Measurements from ENCODE around the gene IL21R.
"Not testable (repeated sequence)": the region's sequence is repeated elsewhere in the genome, so short reads cannot be mapped to it uniquely, and the experiment has no call there.

IL21R gene

DNA sequence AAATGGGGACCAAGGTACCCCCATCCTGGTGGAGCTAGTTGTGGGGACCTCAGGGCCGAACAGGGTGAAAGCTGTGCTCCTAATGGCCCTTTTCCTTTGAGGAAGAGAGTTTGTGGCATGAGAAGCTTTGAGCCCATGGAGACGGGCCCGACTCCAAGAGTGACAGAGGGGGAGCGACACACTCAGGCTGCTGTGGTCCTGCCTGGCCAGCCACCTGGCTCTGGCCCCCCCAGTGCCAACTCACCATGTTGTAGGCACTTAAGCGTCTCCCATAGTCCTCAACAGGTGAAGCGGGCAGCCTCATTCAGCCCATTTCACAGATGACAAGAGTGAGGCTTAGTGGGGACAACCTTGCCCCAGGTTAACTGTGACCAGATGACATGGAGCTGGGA, 1.6 kb downstream of the IL21R start:
- no peak for FAIRE-seq

DNA sequence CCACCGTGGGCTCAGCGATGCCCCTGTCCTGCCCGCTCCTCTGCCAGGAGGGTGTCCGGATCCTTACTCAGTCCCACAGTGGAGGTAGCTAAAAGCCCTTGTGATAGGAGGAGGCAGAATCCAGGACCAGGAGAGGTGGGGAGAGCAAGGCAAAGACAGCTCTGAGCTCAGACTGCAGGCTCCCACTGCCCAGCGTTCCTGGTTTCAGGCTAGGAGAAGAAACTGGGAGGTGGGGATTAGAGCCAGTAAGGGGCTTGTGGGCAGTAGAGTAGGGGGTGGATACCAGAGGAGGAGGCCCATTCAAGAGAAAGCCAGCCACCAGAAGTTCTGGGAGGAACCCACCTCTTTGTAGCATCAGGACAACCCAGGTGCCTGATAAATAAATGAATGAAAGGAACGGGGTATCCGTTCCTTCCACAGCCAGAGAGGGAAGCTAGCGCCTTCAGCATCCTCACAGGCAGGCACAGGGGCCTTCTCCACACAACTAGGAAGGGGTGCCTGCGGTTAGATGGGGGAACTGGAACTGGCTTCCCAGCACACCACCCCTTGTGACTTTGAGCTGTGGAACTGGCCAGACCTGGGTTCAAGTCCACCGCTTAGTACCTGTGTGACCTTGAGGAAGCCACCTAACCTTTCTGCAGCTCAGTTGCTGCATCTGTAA, 2.3 kb downstream of the IL21R start:
- no peak for FAIRE-seq

DNA sequence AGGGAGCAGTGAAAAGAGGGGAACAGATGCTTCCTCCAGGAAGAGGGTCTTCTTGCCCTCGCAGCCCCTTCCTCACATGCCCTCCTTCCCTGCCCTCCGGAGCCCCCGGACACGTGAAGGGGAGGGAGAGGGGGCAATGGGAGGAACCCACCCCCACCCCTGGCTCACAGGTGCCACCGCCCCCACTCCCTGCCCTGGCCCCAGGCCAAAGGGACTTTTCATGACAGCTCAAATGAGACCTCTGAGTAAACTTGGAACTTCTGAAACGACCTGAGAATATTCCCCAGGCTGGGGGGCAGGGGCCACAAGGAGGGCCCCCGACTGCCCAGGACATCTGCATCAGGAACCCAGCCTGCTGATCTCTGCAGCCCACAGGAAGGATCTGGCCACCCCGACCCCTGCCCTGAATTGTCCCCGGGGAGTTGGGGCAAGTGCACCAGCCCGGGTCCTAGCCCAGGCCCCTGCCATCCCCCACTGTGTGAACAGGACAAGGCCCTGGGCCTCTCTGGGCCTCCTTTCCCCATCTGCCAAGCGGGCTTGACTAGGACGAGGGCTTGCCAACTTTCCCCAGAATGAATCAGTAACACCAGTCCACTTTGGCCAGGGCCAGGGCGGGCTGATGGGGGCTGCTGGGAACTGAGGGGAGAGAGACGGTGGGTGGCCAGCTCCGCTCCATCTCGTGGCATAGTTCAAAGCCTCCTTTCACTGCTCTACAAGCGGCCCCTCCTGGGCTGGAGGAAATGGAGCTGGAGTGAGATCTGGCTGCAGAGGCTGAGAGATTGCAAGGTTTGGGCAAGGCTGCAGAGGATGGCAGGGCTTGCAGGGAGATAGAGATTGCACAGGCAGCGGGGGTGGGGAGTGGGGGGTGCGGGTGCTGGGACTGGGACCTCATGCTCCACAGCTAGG, 3.8 kb downstream of the IL21R start:
- no peak for FAIRE-seq

DNA sequence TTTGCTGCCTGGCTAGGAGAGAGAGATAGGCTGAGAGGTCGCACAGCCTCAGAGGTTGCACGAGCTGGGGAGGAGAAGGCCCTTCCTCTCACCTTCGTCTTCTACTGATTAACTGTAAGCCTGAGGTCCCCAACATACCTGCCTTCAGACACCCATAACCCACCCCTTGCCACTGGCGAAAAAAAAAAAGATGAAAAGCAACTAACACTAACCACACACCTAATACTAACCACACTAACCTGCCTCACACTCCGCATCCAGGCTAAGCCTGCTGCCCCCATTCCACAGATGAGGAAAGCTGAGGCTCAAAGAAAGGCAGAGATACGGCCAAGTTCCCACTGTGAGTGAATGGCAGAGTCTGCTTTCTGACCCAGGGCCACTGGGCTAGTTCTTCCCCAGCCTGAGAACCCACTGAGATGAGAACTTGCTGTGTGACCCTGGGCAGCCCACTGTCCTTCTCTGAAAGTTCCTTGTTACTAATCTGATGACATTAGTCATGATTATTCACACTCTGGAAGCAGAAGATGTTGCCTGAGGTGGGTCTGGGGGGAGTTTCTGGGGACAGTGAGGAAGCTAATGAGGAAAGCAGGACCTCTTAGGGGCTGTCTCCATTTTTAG, 4.6 kb downstream of the IL21R start:
- FAIRE-seq, result no peak

DNA sequence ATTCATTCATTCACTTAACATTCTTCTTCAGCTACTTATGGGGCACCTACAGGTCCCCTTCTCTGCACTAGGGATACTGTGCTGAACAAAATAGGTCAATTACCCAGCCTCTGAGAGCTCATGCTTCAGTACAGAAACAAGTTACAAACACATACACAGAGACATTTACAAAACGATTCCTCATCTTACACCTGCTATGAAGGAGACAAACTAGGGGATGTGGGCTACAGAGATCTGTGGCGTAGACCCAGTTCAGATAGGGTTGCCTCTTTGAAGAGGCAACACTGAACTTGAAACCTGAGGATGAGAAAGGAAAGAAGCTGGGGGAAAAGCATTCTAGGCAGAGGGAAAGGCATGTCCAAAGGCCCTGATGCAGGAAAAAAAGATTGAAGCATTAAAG, 5.2 kb downstream of the IL21R start:
- no peak for FAIRE-seq

DNA sequence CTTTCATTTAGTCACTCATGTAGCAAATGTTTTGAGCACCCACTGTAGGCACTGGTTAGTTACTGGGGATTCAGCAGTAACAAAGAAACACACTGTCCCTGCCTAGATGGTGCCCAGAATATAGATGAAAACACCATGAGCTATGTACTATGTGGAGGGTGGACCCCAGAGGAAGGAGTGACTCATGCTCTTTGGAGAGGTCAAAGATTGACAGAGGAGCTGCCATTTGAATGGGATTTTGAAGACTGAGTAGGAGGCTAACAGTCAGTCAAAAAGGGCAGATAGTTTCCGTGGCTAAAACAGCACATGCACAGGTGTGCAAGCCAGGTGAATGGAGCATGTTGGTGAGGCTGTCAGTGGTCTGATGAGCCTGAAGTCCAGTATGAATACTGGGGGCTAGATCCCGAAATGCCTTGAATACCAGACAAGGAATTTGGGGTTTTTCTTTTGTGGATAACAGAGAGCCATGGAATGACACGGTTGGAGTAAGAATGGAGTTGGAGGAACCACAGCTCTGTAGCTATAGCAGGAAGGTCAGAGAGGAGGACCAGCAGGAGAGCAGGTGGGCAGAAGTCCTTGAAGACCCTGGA, 6.1 kb downstream of the IL21R start:
- FAIRE-seq, result no peak

DNA sequence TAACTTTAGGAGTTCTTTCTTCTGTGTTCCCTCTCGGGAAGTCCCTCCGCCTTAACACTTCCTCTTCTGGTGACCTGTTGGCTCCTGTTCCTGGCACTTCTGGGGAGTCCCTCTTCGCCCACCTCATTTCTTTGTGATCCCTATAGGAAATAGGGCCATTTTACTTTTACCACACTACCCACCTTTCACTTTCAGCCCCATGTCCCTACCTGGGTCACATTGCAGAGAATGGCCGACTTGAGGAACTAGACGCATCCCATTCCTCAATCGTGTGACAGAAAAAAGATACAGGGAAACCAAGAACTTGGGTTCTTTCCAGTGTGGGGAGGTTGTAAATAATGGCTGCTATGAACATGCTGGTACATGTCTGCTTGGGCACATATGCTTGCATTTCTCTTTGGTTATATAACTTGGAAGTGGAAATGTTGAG, 6.6 kb downstream of the IL21R start:
- no peak for FAIRE-seq

DNA sequence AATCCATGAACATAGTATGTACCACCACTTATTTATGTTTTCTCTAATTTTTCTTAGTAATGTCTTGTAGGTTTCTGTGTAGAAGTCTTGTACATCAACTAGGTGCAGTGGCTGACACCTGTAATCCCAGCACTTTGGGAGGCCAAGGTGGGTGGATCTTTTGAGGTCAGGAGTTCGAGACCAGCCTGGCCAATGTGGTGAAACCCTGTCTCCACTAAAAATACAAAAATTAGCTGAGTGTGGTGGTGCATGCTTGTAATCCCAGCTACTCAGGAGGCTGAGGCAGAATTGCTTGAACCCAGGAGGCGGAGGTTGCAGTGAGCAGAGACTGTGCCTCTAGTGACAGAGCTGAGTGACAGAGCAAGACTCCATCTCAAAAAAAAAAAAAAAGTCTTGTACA, 8.0 kb downstream of the IL21R start:
- not testable (repeated sequence) for FAIRE-seq

DNA sequence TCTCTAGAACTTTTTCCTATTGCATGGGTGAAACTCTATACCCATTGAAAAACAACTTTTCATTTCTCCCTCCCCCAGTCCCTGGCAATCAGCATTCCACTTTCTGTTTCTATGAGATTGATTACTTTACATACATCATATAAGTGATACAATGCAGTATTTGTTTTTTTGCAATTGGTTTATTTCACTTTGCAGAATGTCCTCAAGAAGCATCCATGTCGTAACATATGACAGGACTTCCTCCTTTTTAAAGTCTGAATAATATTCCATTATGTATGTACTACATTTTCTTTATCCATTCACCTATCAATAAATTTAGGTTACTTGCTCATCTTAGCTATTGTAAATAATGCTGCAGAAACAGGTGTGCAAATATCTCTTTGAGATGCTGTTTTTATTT, 8.8 kb downstream of the IL21R start:
- no peak for FAIRE-seq

DNA sequence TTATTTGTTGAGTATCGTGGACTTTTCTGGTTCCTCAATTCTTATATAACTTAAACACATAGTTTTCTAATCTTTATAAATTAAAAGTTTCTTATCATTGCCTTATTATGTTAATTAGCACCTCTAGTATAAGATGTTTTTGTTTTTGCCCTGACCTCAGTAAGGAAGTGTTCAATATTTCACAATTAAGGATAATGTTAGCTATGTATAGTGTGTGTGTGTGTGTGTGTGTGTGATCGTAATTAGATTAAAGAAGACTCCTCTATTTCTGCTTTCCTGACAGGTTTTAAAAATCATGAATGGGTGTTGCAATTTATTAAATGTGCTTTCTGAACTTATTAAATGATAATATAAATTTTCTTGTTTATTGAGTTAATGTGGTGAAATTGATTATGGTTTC, 12.0 kb downstream of the IL21R start:
- FAIRE-seq, result no peak

DNA sequence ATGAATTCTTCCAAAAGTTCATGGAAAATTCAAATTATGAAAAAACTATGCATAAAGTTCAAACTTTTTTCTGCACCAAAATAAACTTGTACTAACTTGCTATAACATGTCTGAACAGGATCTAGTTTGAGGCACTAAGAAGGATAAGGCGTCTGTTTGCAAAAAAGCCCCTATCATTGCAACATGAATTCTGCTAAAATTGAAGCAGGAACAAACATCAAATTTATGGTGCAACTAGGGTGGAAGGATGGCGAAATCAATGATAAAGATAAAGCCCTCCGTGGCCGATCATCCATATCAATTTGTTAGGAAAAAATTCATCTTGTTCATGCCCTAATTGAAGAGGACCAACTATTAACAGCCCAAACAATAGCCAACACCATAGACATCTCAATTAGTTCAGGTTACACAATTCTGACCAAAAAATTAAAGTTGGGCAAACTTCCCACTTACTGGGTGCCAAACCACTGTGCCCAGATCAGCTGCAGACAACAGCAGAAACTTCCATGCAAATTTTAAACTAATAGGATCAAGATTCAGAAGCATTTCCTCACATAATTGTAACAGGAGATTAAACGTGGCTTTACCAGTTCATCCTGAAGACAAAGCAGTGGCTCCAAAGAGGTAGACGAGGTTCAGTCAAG, 12.9 kb downstream of the IL21R start:
- FAIRE-seq, result no peak

DNA sequence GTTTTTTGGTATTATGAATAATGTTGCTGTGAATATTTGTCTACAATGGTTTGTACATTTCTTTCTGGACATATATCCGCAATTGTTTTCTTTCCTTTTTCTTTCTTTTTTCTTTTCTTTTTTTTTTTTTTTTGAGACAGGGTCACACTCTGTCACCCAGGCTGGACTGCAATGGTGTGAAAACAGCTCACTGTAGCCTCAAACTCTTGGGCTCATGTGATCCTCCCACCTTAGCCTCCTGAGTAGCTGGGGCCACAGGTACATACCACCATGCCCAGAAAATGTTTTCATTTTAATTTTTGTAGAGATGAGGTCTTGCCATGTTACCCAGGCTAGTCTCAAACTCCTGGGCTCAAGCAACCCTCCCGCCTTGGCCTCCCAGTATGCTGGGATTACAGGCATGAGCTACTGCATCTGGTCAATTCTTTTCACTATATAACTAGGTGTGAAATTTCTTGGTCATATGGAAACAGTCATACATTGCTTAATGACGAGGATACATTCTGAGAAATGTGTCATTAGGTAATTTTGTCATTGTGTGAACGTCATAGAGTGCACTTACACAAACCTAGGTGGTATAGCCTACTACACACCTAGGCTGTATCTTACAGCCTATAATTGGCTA, 15.2 kb downstream of the IL21R start:
- no peak for FAIRE-seq

DNA sequence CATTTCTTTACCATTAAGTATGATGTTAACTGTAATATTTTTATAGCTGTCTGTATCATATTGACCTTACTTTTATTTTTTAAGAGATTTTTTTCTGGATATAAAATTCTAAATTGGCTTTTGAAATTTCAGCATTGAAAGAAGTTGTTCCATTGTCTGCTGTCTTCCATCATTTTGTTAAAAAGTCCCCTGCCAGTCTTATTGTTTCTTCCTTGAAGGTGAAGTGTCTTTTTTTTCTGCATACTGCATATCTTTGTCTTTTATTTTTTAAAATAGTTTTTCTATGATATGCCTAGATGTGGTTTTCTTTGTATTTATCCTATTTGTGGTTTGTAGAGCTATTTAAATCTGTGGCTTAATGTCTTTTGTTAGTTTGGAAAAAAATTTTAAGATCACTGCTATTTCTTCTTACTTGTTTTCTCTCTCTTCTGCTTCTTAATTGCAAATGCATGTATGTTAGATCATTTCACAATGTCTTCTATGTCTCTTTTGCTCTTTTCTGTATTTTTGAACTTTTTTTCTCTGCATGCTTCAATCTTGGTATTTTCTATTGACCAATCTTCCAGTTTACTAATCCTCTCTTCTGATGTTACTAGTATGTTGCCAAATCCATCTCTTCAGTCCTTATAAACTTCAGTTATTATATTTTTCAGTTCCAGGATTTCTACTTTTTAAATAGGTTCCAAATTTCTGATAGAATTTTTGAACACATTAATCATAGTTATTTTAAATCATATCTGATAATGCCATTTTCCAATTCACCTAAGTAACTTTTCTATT, 20.2 kb downstream of the IL21R start:
- no peak for FAIRE-seq

DNA sequence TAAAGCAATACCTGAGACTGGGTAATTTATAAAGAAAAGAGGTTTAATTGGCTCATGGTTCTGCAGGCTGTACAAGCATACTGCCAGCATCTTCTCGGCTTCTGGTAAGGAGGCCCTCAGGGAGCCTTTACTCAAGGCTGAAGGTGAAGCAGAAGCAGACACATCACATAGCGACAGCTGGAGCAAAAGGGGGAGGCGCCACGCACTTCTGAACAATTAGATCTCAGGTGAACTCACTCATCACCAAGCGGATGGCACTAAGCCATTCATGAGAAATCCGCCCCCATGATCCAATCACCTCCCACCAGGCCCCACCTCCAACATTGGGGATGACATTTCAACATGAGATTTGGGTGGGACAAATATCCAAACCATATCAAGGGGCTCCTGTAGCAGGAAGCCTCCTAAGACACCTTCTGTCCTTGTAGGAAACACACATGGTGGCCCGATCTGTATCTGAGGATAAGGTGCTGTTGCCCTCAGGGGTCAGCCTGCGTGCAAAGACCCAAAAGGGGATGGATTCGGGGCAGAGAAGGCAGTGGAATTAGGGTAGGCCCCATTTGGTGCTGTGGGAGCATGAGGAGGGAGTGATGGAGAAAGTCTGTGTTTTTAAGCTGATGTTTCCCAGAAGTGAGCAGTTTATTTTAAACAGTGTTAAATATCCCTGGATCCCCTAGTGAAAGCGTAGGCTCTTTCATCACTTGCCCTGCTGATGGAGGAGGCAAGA, 23.0 kb downstream of the IL21R start:
- FAIRE-seq, result no peak

DNA sequence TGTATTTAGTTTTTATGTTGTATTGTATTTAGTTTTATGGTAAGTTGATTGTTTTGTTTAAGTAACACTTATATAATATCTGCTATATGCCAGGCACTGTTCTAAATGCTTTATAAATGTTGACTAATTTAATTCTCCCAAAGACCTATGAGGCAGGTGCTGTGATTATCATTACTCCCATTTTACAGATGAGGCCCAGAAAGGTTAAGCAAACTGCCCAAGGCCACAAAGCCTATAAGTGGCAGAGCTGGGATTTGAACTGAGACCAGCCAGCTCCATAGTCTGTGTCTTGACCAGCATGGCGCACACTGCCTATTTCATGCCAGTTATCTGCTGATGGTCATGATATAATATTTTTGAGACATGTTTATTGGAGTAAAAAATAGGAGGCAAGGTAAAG, 24.0 kb downstream of the IL21R start:
- no peak for FAIRE-seq

DNA sequence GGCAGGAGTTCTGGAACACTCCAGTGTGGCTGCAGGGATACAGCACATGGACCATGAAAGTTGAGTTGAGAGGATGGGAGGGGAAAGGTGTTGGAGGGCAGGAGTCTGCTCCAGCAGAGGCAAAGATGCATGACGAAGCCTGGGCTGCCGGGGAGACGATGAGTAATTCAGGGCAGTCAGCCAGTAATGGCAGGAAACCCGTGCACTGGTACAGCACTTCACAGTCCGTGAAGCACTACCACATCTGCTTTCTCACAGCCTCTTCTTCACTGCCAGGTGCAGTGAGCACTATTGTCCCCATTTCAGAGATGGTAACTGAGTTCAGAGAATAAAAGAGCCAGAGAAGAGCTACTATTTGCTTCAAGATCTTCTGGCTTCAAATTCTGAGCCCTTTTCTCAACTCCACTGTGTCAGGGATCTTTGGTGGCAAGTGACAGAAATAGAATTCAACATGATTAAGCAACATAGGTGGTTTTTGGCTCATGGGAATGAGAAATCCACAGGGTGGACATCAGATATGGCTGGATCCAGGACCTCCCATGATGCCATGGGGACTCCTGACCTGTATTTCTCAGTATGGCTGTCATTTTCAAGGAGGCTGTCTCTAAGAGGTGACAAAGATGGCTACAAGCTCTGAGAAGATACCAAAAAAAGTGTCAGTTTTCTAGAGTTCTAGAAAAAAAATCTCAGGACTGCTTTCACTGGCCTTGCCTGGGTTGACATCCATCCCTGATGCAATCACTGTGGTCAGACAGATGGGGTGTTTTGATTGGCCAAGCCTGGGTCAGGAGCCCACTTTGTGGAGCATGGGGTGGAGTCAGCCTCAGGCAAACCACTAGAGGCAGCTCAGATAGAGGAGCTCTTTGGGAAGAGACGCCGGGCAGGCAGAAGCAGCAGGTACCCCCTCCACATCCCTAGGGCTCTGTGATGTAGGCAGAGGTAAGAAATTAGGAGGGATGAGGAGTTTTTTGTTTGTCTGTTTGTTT, 24.7 kb downstream of the IL21R start:
- no peak for FAIRE-seq

DNA sequence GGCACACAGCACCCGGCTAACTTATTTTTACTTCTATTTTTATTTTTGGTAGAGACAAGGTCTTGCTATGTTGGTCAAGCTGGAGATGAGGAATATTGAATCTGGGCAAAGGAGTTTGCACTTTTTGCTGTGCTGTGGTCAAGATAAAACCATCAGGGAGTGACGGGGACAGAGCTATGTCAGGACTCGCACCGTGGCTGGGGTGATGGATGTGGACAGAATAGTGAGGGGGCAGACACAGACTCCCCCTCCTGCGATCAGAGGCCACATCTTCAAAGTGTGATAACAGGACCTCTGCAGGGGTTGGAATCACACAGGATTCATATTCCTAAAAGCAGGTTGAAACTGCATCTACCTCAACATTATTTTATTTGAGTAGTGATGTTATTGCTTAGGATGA, 25.6 kb downstream of the IL21R start:
- FAIRE-seq, result no peak

DNA sequence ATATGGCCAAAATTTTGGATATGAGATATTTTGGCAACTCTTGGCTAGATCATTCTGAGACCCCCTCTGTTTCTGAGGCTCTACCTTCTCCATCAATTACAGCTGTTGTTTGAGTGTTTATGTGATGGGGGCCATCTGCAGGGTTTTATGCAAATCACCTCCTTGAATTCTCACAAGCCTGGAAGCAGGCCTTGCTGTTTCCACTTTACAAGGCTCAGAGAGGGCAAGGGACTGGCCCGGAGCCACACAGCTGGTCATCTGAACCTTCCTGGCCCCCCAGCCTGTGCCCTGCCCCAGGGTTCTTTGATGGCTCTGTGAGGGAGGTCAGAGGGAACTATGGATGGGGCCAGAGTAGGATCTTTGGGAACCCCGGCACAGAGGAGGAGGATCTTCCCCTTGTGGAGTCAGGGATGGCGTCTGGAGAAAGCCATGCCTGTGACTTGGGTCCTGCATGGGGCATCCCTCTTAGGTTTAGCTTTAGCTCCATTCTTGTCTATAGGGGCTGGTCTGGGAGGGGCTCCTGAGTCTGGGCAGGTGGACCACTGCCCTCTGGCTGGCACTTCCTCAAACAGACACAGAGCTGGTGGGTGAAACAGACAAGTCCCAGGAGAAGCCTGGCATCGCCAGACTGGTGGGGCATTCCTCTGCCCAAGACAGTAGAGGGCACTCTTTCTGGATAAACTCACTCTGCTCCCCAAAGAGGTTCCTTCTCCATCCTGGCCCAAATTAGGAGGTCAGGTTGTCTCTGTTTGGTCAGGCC, 26.2 kb downstream of the IL21R start:
- no peak for FAIRE-seq

DNA sequence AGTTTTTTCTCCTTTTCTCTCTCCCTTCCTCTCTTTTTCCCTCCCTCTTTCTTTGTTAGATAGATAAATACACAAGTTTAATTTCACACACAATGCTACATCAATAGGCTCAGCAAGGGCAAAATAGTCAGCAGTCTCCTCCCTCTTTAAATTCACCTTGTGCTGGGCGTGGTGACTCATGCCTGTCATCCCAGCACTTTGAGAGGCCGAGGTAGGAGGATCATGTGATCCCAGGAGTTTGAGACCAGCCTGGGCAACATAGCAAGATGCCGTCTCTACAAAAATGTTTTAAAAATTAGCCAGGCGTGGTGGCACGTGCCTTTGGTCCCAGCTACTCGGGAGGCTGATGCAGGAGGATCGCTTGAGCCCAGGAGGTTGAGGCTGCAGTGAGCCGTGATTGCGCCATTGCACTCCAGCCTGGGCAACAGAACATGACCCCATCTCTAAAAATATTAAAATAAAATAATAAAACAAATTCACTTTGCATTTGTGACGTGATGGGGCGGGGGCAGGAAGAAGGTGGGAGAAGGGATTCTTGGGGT, 27.4 kb downstream of the IL21R start:
- FAIRE-seq, result no peak
